ENCODE measurements around the gene CWC27. TPM values are rescaled to one million over a fixed set of nuclear protein-coding genes. Genes with fewer than 3 reads are reported as not detected.
A peak's percentile ranks its signal among the peaks of the same experiment; 100 is the strongest.
"Not testable (repeated sequence)": the region's sequence is repeated elsewhere in the genome, so short reads cannot be mapped to it uniquely, and the experiment has no call there.

Gene CWC27
- total RNA-seq, 6 experiments from 2014 or later, result 19.6 to 29.9 (median 25.4) TPM

GRCh38 chr5:64811050-64811640, 42.4 kb downstream of the CWC27 start:
- peaks cover 6% of the 10 kb centered on the region; the same call in 1 of the 2 replicates for H3K36me3 Mint-ChIP-seq (ENCODE audit: low read depth)
- TF ChIP-seq CTCF (IDR thresholded peaks at IDR 0.05), result peak; percentile 87
- H3K9me3 Mint-ChIP-seq, result no peaks in the 10 kb centered on the region
- no peak overlapping the region for H3K27ac Mint-ChIP-seq
- H3K4me1 Mint-ChIP-seq (ENCODE audit: low read depth), result peaks cover 26% of the 10 kb centered on the region
- peak; percentile 51 for DNase-seq
- H3K27me3 Mint-ChIP-seq (ENCODE audit: insufficient read depth), result no peaks in the 10 kb centered on the region
- H3K4me3 Mint-ChIP-seq, result no peak overlapping the region

- Mint-ChIP-seq H3K27ac (no peak overlapping the region; the same call in 1 of the 2 replicates), H3K27me3 (ENCODE audit: insufficient read depth) (no peaks in the 10 kb centered on the region)
Observed at GRCh38 chr5:64814073-64814472, 45.3 kb downstream of the CWC27 start.

GRCh38 chr5:64818245-64818644, 49.5 kb downstream of the CWC27 start:
- no peak for DNase-seq
- Mint-ChIP-seq H3K4me3 (no peak overlapping the region), H3K27me3 (ENCODE audit: insufficient read depth) (no peaks in the 10 kb centered on the region), H3K9me3 (no peaks in the 10 kb centered on the region), H3K4me1 (ENCODE audit: low read depth) (peaks cover 20% of the 10 kb centered on the region), H3K27ac (no peak overlapping the region), H3K36me3 (ENCODE audit: low read depth) (peaks cover 5% of the 10 kb centered on the region; the same call in 1 of the 2 replicates)
- no peak for TF ChIP-seq CTCF (IDR thresholded peaks at IDR 0.05)

More at GRCh38 chr5:64814073-64814472, 45.3 kb downstream of the CWC27 start:
- no peak for DNase-seq
- H3K4me3 Mint-ChIP-seq, result no peak overlapping the region
- no peaks in the 10 kb centered on the region for H3K36me3 Mint-ChIP-seq (ENCODE audit: low read depth)
- no peaks in the 10 kb centered on the region for H3K9me3 Mint-ChIP-seq
- TF ChIP-seq CTCF (IDR thresholded peaks at IDR 0.05), result no peak
- H3K4me1 Mint-ChIP-seq (ENCODE audit: low read depth), result peaks cover 23% of the 10 kb centered on the region

GRCh38 chr5:64819345-64819744, 50.6 kb downstream of the CWC27 start:
- not testable (repeated sequence) for H3K4me3 Mint-ChIP-seq; H3K36me3 Mint-ChIP-seq (ENCODE audit: low read depth); DNase-seq; H3K9me3 Mint-ChIP-seq; H3K27ac Mint-ChIP-seq; H3K27me3 Mint-ChIP-seq (ENCODE audit: insufficient read depth)
- H3K4me1 Mint-ChIP-seq (ENCODE audit: low read depth), result peaks cover 11% of the 10 kb centered on the region

GRCh38 chr5:64822320-64822719, 53.6 kb downstream of the CWC27 start:
- H3K4me1 Mint-ChIP-seq (ENCODE audit: low read depth), result peaks cover 16% of the 10 kb centered on the region
- peaks cover 5% of the 10 kb centered on the region; the same call in 1 of the 2 replicates for H3K36me3 Mint-ChIP-seq (ENCODE audit: low read depth)
- no peaks in the 10 kb centered on the region for H3K27me3 Mint-ChIP-seq (ENCODE audit: insufficient read depth)
- no peak for DNase-seq
- H3K4me3 Mint-ChIP-seq, result no peak overlapping the region
- no peak for TF ChIP-seq CTCF (IDR thresholded peaks at IDR 0.05)
- H3K27ac Mint-ChIP-seq, result no peak overlapping the region
- H3K9me3 Mint-ChIP-seq, result no peaks in the 10 kb centered on the region

GRCh38 chr5:64826541-64826940, 57.8 kb downstream of the CWC27 start:
- no peak overlapping the region for H3K4me3 Mint-ChIP-seq
- no peak overlapping the region for H3K27ac Mint-ChIP-seq

More at GRCh38 chr5:64826541-64826940, 57.8 kb downstream of the CWC27 start:
- Mint-ChIP-seq H3K9me3 (no peaks in the 10 kb centered on the region), H3K27me3 (ENCODE audit: insufficient read depth) (no peaks in the 10 kb centered on the region), H3K36me3 (ENCODE audit: low read depth) (peaks cover 8% of the 10 kb centered on the region; the same call in 1 of the 2 replicates), H3K4me1 (ENCODE audit: low read depth) (0 out of 2 replicates have a peak, but pooled peaks cover 5% of the 10 kb centered on the region)
- no peak for TF ChIP-seq CTCF (IDR thresholded peaks at IDR 0.05)
- no peak for DNase-seq
